NCI-H2227 treated with DMSO at 0.1 percent for 48 hours (cell line): ENCODE results near the gene GPC4.
"Not testable (repeated sequence)": the region's sequence is repeated elsewhere in the genome, so short reads cannot be mapped to it uniquely, and the experiment has no call there.

ENCODE experiments used
- DNase-seq: peaks from one replicate; lab custom pipeline; 2025; lab: John Stamatoyannopoulos, UW

Gene GPC4

DNA sequence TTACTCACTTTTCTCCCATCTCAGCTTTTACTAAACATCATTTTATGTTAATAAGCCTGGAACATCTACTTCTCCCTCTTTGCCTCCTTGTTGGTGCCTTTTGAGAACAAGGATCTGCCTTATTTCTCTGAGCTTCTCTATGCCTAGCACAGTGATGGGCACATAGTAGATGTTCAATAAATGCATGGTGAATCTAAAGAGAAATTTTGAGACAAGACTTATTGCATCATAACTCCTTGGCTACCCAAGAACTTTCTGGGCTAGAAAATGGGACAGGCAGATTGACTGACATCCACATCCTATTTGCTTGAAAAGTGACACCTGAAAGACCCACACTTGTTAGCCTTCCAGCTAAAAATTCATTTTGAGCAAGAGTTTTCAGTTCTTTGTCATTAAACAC, 109.9 kb downstream of the GPC4 start:
- DNase-seq: no peak

DNA sequence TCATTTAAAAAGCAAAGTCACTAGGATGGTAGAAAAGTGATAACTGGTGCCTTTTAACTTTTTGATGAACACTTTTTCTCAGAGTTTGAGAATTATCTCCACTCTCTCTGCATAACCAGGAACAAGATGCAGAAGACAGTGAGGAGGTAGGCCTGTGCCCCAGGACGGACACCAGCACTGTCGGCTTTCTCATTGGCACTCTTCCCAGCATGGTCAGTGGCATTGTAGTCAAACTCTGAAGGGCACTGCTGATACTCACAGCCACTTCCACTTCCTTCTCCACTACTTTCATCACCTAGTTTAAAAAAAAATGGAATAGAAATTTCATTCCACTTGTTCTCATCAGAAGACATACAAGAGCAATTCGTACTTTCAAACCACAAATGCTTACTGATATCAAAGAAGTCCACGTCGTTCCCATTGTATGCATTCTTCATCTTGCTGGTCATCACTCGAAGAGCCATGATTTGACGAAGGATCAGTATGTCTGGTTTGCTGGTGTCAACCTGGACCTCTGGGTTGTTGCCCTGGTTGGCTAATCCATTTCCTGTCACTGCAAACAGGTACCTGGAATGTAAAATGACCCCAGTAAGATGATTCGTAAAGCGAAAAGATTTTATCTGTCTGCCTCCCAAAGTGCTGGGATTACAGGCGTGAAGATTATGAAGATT, 112.4 kb downstream of the GPC4 start:
- DNase-seq: no peak

DNA sequence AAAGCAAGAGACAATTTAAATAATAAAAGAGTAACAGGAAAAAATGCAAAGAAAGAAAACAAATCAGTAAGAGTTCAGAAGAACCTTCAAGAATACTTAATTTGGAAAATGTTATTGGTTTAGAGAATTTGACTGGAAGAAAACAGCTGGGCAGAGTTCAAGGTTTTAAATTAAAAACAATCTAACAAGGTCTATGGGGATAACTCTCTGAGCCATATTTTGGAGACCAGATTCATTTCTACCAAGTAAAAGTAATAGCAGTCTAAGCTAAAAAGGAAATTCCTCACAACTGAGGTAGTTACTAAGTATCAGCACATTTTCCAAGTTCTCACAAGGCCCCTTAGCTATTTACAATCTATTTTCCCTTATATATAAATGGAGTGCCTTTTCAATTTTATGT, 114.7 kb downstream of the GPC4 start:
- DNase-seq: no peak

DNA sequence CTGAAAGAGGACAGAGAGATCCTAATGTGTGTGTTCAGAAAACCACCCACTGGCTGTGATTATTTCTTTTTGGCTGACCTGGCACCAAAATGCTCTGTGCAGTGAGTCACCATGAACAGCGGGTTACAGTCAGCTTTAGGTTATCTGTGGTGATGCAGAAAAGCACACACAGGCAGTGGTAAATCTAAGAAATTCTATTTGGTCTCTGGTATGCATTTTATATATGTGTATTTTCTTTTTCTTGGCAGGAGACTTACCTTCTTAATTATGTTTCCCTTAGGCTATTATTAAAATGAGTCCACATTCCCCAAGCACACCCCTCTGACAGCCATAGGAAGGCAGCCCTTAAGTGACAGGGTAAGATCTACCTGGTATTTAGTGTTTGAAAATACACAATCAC, 118.0 kb downstream of the GPC4 start:
- DNase-seq: no peak

DNA sequence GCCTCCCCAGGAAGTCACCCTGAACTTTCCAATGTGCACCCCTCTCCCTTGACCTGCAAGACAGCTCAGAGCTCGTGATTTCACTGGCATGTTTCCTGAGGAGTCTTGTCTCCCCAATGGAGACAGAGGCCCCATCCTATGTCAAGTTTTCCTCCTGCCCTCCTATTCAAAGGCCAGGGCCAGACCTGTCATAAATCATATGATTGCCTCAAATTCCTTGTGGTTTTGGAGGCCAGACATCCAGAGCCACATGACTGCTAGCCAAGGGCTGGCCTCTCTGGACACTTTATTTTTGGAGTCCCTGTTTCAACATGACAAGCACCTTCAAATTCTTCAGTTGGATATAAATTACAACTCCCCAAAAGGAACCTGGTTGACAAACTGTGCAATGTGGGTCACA, 121.2 kb downstream of the GPC4 start:
- DNase-seq: no peak

DNA sequence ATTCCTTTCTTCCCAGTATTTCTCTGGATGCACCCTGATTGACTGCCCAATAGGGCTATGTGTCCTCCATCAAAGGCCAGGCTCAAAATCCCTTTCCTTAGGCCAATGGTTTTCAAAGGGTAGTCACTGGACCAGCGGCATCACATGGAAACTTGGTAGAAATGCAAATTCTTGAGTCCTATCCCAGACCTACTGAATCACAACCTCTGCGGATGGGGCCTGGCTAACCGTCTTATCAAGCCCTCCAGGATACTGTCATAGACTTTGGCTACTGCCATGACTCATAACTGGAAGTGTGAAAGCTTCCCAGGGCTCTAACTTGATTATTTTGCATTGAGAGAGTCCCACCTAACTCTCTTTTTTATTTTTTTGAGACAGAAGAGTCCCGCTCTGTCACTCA, 125.2 kb downstream of the GPC4 start:
- no peak for DNase-seq

DNA sequence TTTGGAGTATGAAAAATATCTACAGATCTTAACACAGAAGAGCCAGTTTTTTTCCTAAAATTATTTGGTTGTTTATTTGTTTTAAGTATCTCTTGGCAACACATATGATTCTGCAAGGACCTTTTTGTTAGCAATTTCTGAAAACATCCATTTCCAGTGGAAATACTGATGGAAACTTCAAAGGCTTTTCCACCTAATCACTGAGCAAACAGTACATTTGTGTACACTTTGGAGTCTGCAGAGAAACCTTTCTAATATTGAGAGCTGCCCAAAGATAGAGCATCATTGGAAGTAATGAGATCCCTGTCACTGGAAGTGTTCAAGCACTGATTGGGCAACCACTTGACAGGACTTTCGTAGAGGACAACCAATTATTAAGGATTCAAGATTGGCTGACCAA, 127.4 kb downstream of the GPC4 start:
- DNase-seq: no peak

DNA sequence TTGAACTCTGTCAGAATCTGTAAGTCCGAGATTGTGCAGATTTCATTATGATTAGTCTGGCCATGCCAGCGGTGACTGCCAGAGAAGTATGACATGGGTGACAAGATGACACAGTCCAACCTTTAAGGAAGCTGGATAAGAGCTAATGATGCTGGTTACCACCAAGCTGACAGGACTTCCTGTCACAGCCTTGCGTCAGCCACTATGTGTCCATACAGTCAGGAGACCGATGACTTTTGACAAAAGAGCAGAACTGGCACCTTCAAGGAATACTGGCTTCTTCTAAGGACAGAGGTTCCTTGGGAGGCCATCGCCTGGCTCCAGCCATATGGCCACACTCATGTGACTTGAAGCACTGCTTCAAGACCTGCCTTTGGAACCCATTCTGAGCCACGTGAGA, 129.9 kb downstream of the GPC4 start:
- DNase-seq: no peak

DNA sequence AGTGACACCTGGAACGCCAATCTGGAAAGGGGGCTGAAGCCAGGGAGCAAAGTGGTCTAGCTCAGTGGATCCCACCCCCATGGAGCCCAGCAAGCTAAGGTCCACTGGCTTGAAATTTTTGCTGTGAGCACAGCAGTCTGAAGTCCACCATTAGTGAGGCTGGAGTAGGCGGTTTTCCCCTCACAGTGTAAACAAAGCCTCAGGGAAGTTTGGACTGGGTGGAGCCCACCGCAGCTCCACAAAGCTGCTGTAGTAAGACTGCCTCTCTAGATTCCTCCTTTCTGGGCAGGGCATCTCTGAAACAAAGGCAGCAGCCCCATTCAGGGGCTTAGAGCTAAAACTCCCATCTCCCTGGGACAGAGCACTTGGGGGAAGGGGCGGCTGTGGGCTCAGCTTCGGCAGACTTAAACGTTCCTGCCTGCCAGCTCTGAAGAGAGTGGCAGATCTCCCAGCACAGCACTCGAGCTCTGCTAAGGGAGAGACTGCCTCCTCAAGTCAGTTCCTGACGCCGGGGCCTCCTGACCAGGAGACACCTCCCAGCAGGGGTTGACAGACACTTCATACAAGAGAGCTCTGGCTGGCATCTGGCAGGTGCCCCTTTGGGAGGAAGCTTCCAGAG, 136.1 kb downstream of the GPC4 start:
- DNase-seq: not testable (repeated sequence)

DNA sequence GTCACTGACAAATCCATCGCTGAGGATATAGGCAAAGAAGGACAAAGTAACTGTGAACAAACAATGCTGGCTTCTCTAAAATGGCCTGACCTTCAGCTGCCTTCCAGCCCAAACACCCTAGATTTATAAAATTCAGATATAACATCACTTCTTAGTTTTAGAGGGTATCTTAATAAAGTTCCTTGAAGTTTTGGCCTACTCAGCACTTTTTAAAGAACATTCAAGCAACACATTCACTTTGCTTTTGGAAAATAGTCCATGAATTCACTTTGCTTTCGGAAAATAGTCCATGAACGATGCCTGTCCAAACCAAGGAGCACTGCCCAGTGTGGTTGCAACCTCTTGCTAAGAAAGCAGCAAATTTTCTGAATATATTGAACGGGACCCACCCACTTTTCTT, 142.1 kb downstream of the GPC4 start:
- no peak for DNase-seq

DNA sequence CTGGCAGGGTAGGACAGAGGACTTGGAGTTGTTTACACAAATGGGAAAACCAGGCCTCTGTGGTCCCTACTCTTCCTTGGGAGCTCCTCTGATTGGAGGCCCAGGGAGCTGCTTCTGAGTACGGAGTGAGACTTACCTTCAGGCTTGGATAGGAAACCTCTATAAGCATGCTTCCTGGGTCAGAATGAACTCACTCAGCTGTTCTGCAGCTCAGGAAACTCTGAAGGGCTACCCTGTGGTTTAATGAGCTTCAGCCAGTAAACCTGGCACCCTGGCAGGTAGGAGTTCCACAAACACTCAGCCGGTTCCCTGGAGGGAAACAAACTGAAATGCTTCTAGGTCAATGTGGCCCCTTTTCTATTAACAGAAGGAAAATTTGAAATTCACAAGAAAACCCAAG, 146.1 kb downstream of the GPC4 start:
- no peak for DNase-seq

DNA sequence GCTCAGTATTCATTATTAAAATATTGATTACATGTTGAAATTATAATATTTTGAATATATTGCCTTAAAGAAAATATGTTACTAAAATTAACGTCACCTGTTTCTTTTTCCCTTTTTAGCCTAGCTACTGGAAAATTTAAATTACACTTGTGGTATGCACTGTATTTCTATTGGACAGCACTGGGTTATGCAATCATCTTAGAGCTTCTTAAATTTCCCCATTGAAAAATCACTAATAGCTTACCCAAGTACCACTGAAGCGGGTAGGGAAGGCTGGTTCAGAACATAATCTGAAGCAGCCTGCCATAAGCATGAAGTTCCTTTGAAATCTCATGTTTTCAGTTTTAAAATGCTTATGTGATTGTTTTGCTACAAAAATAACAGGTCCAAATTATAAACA, 147.7 kb downstream of the GPC4 start:
- DNase-seq: no peak

DNA sequence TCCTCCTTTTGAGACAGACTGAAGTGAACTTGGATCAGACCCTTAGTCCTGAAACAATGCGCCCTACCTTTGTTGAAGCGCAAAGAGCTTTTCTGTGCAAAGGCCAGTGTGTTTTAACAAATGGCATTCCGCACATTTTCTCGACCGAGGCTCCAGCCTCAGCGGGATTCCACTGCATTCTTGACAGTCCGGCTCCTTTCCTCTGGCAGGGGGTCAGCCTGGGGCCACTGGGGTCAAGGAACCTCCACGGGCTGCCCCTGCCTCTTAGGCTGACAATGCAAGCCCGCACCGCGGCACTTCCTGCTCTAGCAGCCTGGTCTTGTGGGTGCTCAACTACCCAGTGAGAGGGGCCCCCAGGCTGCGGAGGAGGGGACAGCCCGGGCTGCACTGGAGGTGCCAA, 150.0 kb downstream of the GPC4 start:
- no peak for DNase-seq

DNA sequence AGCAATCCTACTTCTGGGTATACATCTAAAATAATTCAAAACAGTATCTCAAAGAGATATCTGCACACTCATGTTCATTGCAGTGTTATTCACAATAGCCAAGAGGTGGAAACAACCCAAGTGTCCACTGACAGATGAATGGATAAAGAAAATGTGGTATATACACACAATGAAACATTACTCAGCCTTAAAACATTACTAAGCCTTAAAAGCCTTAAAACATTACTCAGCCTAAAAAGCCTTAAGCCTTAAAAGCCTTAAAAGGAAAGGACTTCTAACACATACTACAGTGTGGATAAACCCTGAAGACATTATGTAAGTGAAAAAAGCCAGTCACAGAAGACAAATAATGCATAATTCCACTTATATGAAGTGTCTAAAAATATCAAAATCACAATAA, 156.8 kb downstream of the GPC4 start:
- DNase-seq: no peak

DNA sequence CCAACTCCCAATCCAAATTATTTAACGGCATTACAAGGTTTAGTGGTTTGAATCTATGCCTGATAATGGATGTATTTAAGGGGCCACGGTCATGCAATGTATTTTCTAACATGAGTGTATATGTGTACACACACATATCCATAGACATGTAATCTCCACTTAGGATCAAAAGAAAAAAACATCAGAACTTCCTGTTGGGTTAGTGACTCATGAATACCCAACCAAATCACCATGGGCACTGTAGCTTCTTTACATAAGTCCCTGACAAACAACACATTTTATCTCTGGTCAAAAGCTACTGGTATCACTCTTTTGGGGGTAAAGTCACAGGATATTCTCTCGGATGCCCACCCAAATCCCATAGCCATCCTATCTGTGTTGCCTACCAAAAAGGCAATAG, 160.6 kb downstream of the GPC4 start:
- DNase-seq: no peak

DNA sequence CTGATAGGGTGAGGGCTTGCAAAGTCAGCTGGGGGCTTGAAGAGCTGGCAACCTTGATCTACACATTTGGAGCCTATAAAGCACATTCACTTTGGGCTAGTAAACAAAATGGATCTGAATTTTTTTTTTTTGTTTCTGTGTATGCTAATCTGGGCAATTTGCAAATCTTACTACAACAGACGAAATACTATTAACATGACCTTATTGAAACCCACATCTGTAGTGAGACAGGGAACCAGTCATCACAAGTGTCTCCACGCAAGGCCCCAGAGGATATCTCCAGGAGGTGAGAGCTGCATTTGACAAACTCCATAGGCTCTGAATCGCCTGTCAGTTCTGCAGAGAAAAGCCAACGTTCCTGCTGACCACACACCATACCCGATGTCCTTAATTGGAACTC, 164.1 kb downstream of the GPC4 start:
- no peak for DNase-seq

DNA sequence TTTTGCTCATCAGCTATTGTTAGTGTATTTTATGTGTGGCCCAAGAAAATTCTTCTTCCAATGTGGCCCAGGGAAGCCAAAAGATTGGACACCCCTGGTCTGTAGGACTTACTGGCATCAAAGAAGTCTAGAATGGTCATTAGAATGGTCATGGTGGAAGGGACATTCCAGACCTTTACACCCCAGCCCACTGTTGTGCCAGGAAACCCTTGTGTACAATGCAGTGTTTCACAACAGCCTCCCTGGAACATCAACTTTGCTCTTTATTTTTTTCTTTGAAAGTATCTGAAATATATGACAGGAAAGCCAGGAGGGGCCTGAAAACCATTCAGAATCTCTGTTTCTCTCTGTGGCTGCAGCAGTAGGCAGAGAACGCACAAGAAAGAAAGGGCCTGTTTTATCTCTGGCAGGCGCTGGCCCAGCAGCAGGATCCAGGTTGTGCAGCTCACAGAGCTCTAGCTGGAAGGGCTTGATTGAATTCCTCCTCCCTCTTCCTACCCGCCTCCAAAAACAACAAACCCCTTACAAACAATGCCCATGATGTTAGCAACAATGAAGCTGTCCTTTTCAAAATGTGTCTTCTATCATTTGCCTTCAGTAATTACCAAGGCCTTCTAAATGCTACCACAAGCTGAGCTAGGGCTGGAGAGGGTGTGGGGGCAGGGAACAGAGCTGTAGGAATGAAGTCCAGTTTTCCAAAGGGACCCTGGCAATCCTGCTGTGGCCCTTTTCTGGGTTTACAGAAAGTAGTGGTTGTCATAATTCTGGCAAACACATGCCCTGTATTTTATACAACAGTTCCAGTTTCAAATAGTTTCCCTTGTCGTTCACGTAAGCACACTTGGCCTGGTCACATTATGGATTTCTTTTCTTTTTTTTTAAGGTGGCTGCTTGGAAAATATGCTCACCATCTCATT, 164.8 kb downstream of the GPC4 start:
- no peak for DNase-seq
